ENCODE results near the gene CCDC33. TPM values are rescaled to one million over a fixed set of nuclear protein-coding genes. Genes with fewer than 3 reads are reported as not detected.

The CCDC33 gene
- total and polyA plus RNA-seq, 2 donors (not counting 1 experiment from before 2014, with no cell fraction given), result not detected

- Histone ChIP-seq H3K36me3 (replicated peaks in 1 of 2; ENCODE audit: control extremely low read depth in 1 of 2, control insufficient read depth in 1 of 2, extremely low read depth in 1 of 2, insufficient read depth in 2 of 2, low read length in 1 of 2) (no peaks in the 10 kb centered on the region), H3K4me3 (ENCODE audit: control extremely low read depth in 1 of 5, extremely low read depth in 1 of 5, insufficient read depth in 1 of 5, low read depth in 2 of 5, low read length in 4 of 5) (no peak overlapping the region), H3K27me3 (replicated peaks in 1 of 4; ENCODE audit: control extremely low read depth in 1 of 4, control insufficient read depth in 3 of 4, insufficient read depth in 4 of 4, low read length in 3 of 4) (peaks cover 0 to 24% (median 2%) of the 10 kb centered on the region in 4 experiments), H3K27ac (ENCODE audit: low read length in 2 of 2) (no peak overlapping the region), H3K79me2 (ENCODE audit: control insufficient read depth, insufficient read depth, low read length) (no peaks in the 10 kb centered on the region), H3K9me3 (ENCODE audit: control extremely low read depth in 1 of 3, control insufficient read depth in 2 of 3, insufficient read depth in 1 of 3, low read length in 2 of 3) (no peaks in the 10 kb centered on the region), H3K4me1 (ENCODE audit: control insufficient read depth in 2 of 2, insufficient read depth in 2 of 2, low read length in 2 of 2) (no peaks in the 10 kb centered on the region), H3K4me2 (replicated peaks; ENCODE audit: low read depth, low read length, poor library complexity, severe bottlenecking) (no peak overlapping the region), H2AFZ (ENCODE audit: insufficient read depth, low read depth, low read length, poor library complexity, severe bottlenecking) (no peak overlapping the region), H4K20me1 (ENCODE audit: control insufficient read depth, insufficient read depth, low read length, poor library complexity, severe bottlenecking) (no peaks in the 10 kb centered on the region), H3K9ac (ENCODE audit: low read length) (no peak overlapping the region)
- intact Hi-C loops (cut with micrococcal nuclease), result no loop called here
- TF ChIP-seq EZH2 (IDR thresholded peaks at IDR 0.05; ENCODE audit: borderline replicate concordance, insufficient read depth, low read depth, low read length, poor library complexity, severe bottlenecking), result no peak
- no peak for TF ChIP-seq CTCF (IDR thresholded peaks at IDR 0.05)
- no peaks in the 10 kb centered on the region for H3K9me3 Mint-ChIP-seq (ENCODE audit: insufficient read depth)
- ChIA-PET POLR2A (no interaction called here), CTCF (no interaction called here)
- DNase-seq (no peak), ATAC-seq (ENCODE audit: low read depth) (no peak)
- no peak overlapping the region for H3K27ac Mint-ChIP-seq
- WGBS (ENCODE audit: insufficient coverage), result 95% methylated on average over 2 of the region's 3 CpGs
- no peak overlapping the region for H3K4me3 Mint-ChIP-seq
- peaks cover 33% of the 10 kb centered on the region for H3K27me3 Mint-ChIP-seq
- no peaks in the 10 kb centered on the region for H3K4me1 Mint-ChIP-seq
Observed at GRCh38 chr15:74276560-74276959, 40.4 kb downstream of the CCDC33 start.

- Histone ChIP-seq H3K27me3 (replicated peaks in 1 of 4; ENCODE audit: control extremely low read depth in 1 of 4, control insufficient read depth in 3 of 4, insufficient read depth in 4 of 4, low read length in 3 of 4) (peaks cover 0 to 22% (median 2%) of the 10 kb centered on the region in 4 experiments), H3K4me3 (ENCODE audit: control extremely low read depth in 1 of 5, extremely low read depth in 1 of 5, insufficient read depth in 1 of 5, low read depth in 2 of 5, low read length in 4 of 5) (no peak overlapping the region), H3K79me2 (ENCODE audit: control insufficient read depth, insufficient read depth, low read length) (no peaks in the 10 kb centered on the region), H3K9me3 (ENCODE audit: control extremely low read depth in 1 of 3, control insufficient read depth in 2 of 3, insufficient read depth in 1 of 3, low read length in 2 of 3) (no peaks in the 10 kb centered on the region), H3K27ac (ENCODE audit: low read length in 2 of 2) (no peak overlapping the region), H4K20me1 (ENCODE audit: control insufficient read depth, insufficient read depth, low read length, poor library complexity, severe bottlenecking) (no peaks in the 10 kb centered on the region), H3K4me1 (ENCODE audit: control insufficient read depth in 2 of 2, insufficient read depth in 2 of 2, low read length in 2 of 2) (no peaks in the 10 kb centered on the region), H3K9ac (ENCODE audit: low read length) (no peak overlapping the region), H3K4me2 (replicated peaks; ENCODE audit: low read depth, low read length, poor library complexity, severe bottlenecking) (no peak overlapping the region), H3K36me3 (replicated peaks in 1 of 2; ENCODE audit: control extremely low read depth in 1 of 2, control insufficient read depth in 1 of 2, extremely low read depth in 1 of 2, insufficient read depth in 2 of 2, low read length in 1 of 2) (no peaks in the 10 kb centered on the region), H2AFZ (ENCODE audit: insufficient read depth, low read depth, low read length, poor library complexity, severe bottlenecking) (no peak overlapping the region)
- H3K9me3 Mint-ChIP-seq (ENCODE audit: insufficient read depth), result no peaks in the 10 kb centered on the region
- H3K27me3 Mint-ChIP-seq, result peaks cover 33% of the 10 kb centered on the region
- TF ChIP-seq CTCF (IDR thresholded peaks at IDR 0.05) (no peak), EZH2 (IDR thresholded peaks at IDR 0.05; ENCODE audit: borderline replicate concordance, insufficient read depth, low read depth, low read length, poor library complexity, severe bottlenecking) (no peak)
- POLR2A ChIA-PET, result no interaction called here
- no peak for ATAC-seq (ENCODE audit: low read depth)
- CTCF ChIA-PET, result no interaction called here
- intact Hi-C loops (cut with micrococcal nuclease), result no loop called here
- H3K4me1 Mint-ChIP-seq, result no peaks in the 10 kb centered on the region
- WGBS (ENCODE audit: insufficient coverage), result 86% methylated on average over 6 of the region's 8 CpGs
- DNase-seq, result no peak
- no peak overlapping the region for H3K27ac Mint-ChIP-seq
- H3K4me3 Mint-ChIP-seq, result no peak overlapping the region
Observed at GRCh38 chr15:74277242-74277810, 41.2 kb downstream of the CCDC33 start.
